HepG2 (cell line): ENCODE results near the gene SEBOX. TPM values are rescaled to one million over a fixed set of nuclear protein-coding genes. Genes with fewer than 3 reads are reported as not detected.

ENCODE experiments used
- ATM ChIP-seq: fragments of 450-650 bp; IDR thresholded peaks from 2 replicates; pipeline ENCODE4 v1.7.1; 2017; ENCODE audit warnings: mild to moderate bottlenecking, borderline replicate concordance
- CBX2 ChIP-seq, 2 experiments: fragments of 200-600 bp in 1 of 2; sonication (generic); formaldehyde crosslinking in 1 of 2; IDR thresholded peaks; 2 replicates each; pipeline versions ENCODE4 v1.7.0 to v1.8.1; 2018 to 2022; ENCODE audit warnings: low read depth in 2 of 2, low read length in 1 of 2, mild to moderate bottlenecking in 1 of 2, missing genetic modification reagents in 1 of 2
- NCOA5 ChIP-seq: sonication (generic); formaldehyde crosslinking; IDR thresholded peaks from 2 replicates; pipeline ENCODE4 v1.4.0; 2020; ENCODE audit warnings: missing genetic modification reagents
- REXO4 ChIP-seq: sonication (generic); formaldehyde crosslinking; IDR thresholded peaks from 2 replicates; pipeline ENCODE4 v1.8.0; 2022; ENCODE audit warnings: missing genetic modification reagents, mild to moderate bottlenecking, borderline replicate concordance
- RFX5 ChIP-seq: IDR thresholded peaks from 2 replicates; pipeline ENCODE4 v1.6.1; 2011; ENCODE audit warnings: low read depth, low read length, improper control_type of control experiment
- SALL1 ChIP-seq: sonication (generic); formaldehyde crosslinking; IDR thresholded peaks from 2 replicates; pipeline ENCODE4 v1.8.0; 2022; ENCODE audit warnings: mild to moderate bottlenecking, missing genetic modification reagents
- SOX6 ChIP-seq, 2 experiments: fragments of 450-650 bp in 1 of 2; sonication (generic) in 1 of 2; formaldehyde crosslinking in 1 of 2; IDR thresholded peaks; 2 replicates each; pipeline versions ENCODE4 v1.4.0 to v1.6.1; 2017 to 2020; ENCODE audit warnings: antibody characterized with exemption in 1 of 2, mild to moderate bottlenecking in 1 of 2, missing genetic modification reagents in 1 of 2
- SP140L ChIP-seq: sonication (generic); formaldehyde crosslinking; IDR thresholded peaks from 2 replicates; pipeline ENCODE4 v1.4.0; 2020; ENCODE audit warnings: missing genetic modification reagents, borderline replicate concordance
- THAP7 ChIP-seq: sonication (generic); formaldehyde crosslinking; IDR thresholded peaks from 2 replicates; pipeline ENCODE4 v1.8.1; 2023; ENCODE audit warnings: mild to moderate bottlenecking, missing genetic modification reagents
- TSC22D2 ChIP-seq: sonication (generic); formaldehyde crosslinking; IDR thresholded peaks from 2 replicates; pipeline ENCODE4 v1.5.1; 2020; ENCODE audit warnings: missing genetic modification reagents, mild to moderate bottlenecking, borderline replicate concordance
- YY1 ChIP-seq: IDR thresholded peaks from 2 replicates; pipeline ENCODE4 v1.6.1; 2011; ENCODE audit warnings: low read length, low read depth, moderate library complexity, mild to moderate bottlenecking; ENCODE audit not compliant: insufficient read depth, insufficient replicate concordance
- ZBTB2 ChIP-seq: sonication (generic); formaldehyde crosslinking; IDR thresholded peaks from 2 replicates; pipeline ENCODE4 v1.8.0; 2022; ENCODE audit warnings: low read depth, missing genetic modification reagents
- ZNF230 ChIP-seq: sonication (generic); formaldehyde crosslinking; IDR thresholded peaks from 2 replicates; pipeline ENCODE4 v1.4.0; 2020; ENCODE audit warnings: mild to moderate bottlenecking, missing genetic modification reagents
- ZNF3 ChIP-seq: IDR thresholded peaks from 2 replicates; pipeline ENCODE4 v1.7.0; 2017; ENCODE audit warnings: inconsistent platforms
- ZNF362 ChIP-seq: sonication (generic); formaldehyde crosslinking; IDR thresholded peaks from 2 replicates; pipeline ENCODE4 v1.4.0; 2020; ENCODE audit warnings: missing genetic modification reagents, mild to moderate bottlenecking, borderline replicate concordance
- ZNF496 ChIP-seq: sonication (generic); formaldehyde crosslinking; IDR thresholded peaks from 2 replicates; pipeline ENCODE4 v1.8.1; 2023; ENCODE audit warnings: mild to moderate bottlenecking, moderate library complexity, missing genetic modification reagents; ENCODE audit not compliant: insufficient replicate concordance
- ZNF530 ChIP-seq: sonication (generic); formaldehyde crosslinking; IDR thresholded peaks from 2 replicates; pipeline ENCODE4 v1.5.0; 2020; ENCODE audit warnings: low read depth, mild to moderate bottlenecking, missing genetic modification reagents
- ZNF687 ChIP-seq: sonication (generic); formaldehyde crosslinking; IDR thresholded peaks from 2 replicates; pipeline ENCODE4 v1.5.1; 2020; ENCODE audit warnings: mild to moderate bottlenecking, missing genetic modification reagents, moderate library complexity
- ZSCAN25 ChIP-seq: sonication (generic); formaldehyde crosslinking; IDR thresholded peaks from 2 replicates; pipeline ENCODE4 v1.8.0; 2022; ENCODE audit warnings: mild to moderate bottlenecking, missing genetic modification reagents
- ZSCAN29 ChIP-seq: sonication (generic); formaldehyde crosslinking; conservative IDR thresholded peaks from 2 replicates; pipeline ENCODE4 v1.4.0; 2020; ENCODE audit warnings: mild to moderate bottlenecking, missing genetic modification reagents
- polyA plus RNA-seq, 8 experiments: library from polyadenylated mRNA; depleted of rRNA in 3 of 8; stranded (reverse) in 7 of 8; unstranded in 1 of 8; fragments of >200 nt; fragmentation: Illumina TruSeq in 4 of 8; extraction: Trizol in 4 of 8; gene quantifications; 2 replicates each; pipeline versions ENCODE4 v1.2.1 to v1.2.3, GENCODE V29; 2011 to 2016; ENCODE audit warnings: low read depth in 4 of 8, missing spikeins in 1 of 8, mixed read lengths in 1 of 8; ENCODE audit not compliant: insufficient read depth in 1 of 8
- total RNA-seq, 5 experiments: library from RNA; depleted of rRNA; stranded (reverse); fragments of >200 nt; fragmentation: Illumina TruSeq; extraction: Trizol; gene quantifications; 2 replicates each; pipeline ENCODE4 v1.2.3, GENCODE V29; 2016; ENCODE audit warnings: low read depth in 1 of 5

The SEBOX gene
- total and polyA plus RNA-seq, 2 of the 13 experiments (the other 11 are each of a cell fraction or from before 2014, with no cell fraction given), result not detected

- TF ChIP-seq ZNF687 (CRISPR knock-in tag) (peak; percentile 65; the same call in 1 of the 2 replicates), SALL1 (CRISPR knock-in tag) (peak; percentile 39), ATM (no peak), THAP7 (0 out of 2 replicates have a peak, but pooled peaks have one; percentile 40), ZNF3 (0 out of 2 replicates have a peak, but pooled peaks have one; percentile 48), RFX5 (no peak), SP140L (CRISPR knock-in tag) (no peak), ZSCAN29 (CRISPR knock-in tag) (0 out of 2 replicates have a peak, but pooled peaks have one; percentile 46), ZBTB2 (CRISPR knock-in tag) (peak; percentile 15; the same call in 1 of the 2 replicates), NCOA5 (CRISPR knock-in tag) (no peak), ZNF496 (CRISPR knock-in tag) (no peak), SOX6 (IDR thresholded peaks at IDR 0.05) (no peak), SOX6 (CRISPR knock-in tag; IDR thresholded peaks at IDR 0.05) (no peak), ZNF230 (CRISPR knock-in tag) (peak; percentile 15; the same call in 1 of the 2 replicates), CBX2 (IDR thresholded peaks at IDR 0.05; ENCODE audit: low read depth, low read length) (no peak), CBX2 (CRISPR knock-in tag; IDR thresholded peaks at IDR 0.05; ENCODE audit: low read depth) (no peak), ZNF362 (CRISPR knock-in tag) (no peak), ZSCAN25 (CRISPR knock-in tag) (no peak), YY1 (peak; percentile 46), ZNF530 (CRISPR knock-in tag) (0 out of 2 replicates have a peak, but pooled peaks have one; percentile 40), REXO4 (CRISPR knock-in tag) (no peak), TSC22D2 (CRISPR knock-in tag) (0 out of 2 replicates have a peak, but pooled peaks have one; percentile 1)
Measured at GRCh38 chr17:28317966-28318758, 46.8 kb downstream of the SEBOX start (continued).
